GM03348 (cell line): Measurements from ENCODE around the gene CAMK2G.
"Not testable (repeated sequence)": the region's sequence is repeated elsewhere in the genome, so short reads cannot be mapped to it uniquely, and the experiment has no call there.

Experiments used
- DNase-seq: peaks from one replicate; pipeline ENCODE4 v3.0.0; 2012; ENCODE audit warnings: low spot score

The CAMK2G gene

DNA sequence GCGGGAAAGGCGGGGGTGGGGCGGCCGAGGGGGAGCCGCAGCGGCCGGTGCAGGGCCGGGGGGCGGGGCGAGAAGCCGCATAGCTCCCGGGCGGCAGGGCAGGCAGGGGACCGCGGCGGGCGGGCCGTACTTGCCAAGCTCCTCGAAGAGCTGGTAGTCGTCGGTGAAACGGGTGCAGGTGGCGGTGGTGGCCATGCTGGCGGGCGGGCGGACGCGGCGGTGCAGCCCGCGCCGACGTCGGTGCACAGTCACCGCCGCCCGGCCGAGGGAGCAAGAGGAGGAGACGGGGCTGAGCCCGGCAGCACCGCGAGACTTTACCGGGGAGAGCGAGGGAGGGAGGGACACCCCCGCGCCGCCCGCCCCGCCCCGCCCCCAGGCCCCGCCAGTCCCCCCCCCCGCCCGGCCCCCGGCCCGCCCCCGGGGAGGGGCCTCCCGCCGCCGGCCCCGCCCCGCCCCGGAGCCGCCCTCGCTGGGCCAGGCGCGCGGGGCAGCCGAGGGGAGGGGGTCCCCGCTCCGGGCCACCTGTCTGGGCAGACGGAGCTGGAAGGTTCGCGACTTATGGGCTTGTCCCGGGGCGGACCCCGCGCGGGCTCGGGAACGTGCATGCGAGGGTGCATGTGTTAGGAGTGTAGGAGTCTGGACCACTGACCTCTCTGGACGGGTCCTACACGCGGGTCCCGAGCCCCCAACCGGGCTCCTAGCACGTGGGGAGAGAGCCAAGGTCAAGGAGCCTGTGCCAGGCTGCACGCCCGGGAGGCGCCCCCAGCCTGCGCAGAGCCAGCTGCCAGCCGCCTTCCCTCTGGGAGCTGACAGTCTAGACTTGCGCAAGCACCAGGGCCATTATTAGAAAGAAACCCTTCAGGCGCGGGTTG is at the start of gene CAMK2G:
Gene CAMK2G (minus strand): TSS at position 289 of the 872 bp plus-strand sequence. CDS start 94 bp downstream, at position 195.
- peak; percentile 97 for DNase-seq

DNA sequence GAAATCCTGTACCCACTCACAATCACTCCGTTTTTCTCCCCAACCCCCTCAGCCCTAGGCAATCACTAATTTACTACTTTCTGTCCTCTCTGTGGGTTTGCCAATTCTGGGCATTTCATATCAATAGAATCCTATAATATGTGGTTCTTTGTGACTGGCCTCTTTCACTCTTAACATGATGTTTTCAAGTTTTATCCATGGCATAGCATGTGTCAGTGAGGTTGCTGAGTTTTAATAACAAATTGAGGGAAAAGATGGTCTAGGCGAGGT is 48.4 kb upstream of the CAMK2G start:
- no peak for DNase-seq

DNA sequence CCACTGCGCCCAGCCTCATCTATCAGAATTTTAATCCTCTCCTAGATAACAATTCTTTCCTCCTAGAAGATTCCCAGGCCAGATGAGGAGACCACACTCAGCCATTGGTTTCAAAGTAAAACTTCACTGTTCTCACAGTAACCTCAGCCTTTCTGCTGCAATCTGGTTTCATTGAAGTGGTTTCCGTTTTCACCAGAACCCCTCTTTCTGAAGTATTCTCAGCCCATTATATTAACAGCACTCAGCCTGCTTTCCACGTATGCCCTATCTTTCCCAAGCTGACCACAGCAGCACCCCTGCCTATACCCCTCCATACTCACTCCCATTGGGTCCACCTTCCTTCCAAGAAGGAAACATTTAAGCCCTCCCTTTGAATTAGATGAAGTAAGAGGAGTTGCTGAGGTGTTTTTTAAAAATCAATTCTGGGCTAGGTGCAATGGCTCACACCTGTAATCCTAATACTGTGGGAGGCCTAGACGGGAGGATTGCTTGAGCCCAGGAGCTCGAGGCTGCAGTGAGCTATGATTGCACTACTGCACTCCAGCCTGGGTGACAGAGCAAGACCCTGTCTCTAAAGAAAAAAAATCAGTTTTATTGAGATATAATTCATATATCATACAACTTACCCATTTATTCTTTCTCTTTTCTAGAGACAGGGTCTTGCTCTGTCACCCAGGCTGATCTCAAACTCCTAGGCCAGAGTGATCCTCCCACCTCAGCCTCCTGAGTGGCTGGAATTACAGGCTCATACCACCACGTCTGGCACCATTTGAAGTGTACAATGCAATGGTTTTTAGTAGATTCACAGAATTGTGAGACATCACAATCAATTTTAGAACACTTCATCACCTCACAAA is 47.9 kb upstream of the CAMK2G start:
- DNase-seq = no peak

DNA sequence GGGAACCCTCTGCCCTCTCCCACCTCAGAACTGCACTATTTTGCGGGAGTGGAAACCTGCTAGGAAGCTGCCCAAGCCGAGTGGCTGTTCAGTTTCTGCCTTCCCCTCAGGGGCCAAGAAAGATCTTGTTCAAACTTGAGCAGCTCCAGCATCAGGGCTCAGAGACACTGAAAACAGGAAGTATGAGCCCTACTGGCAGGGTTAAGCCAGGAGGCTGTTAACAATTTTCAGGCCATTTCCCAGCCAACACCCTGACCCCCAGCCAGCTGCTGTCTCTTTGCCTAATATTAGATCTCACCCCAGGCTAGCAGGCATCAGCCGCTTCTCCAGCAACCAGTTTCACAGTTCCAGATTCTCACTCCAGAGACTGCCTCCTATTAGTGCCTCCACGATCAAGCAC is 45.7 kb upstream of the CAMK2G start:
- DNase-seq = peak; percentile 70

DNA sequence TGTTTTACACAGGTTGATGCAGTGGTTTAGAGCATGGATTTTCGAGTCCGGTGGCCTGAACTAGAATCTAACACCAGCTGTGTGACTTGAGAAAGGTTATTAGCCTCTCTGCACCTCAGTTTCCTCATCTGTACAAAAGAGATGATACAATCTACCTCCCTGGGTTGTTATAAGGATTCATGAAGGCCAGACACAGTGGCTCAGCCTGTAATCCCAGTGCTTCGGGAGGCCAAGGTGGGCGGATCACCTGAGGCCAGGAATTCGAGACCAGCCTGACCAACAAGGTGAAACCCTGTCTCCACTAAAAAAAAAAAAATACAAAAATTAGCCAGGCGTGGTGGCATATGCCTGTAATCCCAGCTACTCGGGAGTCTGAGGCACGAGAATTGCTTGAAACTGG is 45.1 kb upstream of the CAMK2G start:
- not testable (repeated sequence) for DNase-seq

DNA sequence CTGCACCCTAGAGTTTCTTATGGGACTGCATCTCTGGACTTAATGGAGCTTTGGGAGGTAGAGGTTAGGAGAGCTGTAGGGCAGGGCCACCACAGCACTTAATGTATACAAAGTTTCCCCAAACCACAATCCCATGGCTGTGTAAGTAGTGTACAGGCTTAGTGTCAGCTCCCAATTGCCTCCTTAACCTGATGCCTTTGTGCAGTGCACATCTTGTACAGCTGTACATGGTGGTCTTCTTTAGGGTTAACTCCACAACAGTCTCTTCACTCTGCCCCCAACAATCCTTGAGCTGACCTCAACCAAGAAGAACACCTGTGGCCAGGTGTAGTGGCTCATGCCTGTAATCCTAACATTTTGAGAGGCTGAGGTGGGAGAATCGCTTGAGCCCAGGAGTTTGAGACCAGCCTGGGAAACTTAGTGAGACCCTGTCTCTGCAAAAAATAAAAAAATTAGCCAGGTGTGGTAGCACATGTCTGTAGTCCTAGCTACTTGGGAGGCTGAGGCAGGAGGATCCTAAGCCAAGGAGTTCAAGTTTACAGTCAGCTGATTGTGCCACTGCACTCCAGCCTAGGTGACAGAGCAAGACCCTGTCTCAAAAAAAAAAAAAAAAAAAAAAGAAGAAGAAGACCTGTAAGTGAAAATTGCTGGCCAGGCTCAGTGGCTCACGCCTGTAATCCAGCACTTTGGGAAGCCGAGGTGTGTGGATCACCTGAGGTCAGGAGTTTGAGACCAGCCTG is 43.4 kb upstream of the CAMK2G start:
- no peak for DNase-seq

DNA sequence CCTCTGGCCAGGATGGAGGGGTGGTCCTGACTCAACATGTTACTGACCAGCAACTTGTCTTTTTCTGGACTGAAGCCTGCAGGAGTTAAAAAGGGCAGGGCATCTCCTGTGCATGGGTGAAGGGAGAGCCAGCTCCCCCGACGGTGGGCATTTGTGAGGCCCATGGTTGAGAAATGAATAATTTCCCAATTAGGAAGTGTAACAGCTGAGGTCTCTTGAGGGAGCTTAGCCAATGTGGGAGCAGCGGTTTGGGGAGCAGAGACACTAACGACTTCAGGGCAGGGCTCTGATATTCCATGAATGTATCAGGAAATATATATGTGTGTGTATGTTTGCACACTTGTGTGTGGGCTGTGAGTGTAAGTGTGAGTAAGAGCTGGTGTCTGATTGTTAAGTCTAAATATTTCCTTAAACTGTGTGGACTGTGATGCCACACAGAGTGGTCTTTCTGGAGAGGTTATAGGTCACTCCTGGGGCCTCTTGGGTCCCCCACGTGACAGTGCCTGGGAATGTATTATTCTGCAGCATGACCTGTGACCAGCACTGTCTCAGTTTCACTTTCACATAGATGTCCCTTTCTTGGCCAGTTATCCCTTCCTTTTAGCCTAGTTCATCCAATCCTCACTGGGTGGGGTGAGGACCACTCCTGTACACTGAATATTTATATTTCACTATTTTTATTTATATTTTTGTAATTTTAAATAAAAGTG is 42.6 kb upstream of the CAMK2G start:
- no peak for DNase-seq

DNA sequence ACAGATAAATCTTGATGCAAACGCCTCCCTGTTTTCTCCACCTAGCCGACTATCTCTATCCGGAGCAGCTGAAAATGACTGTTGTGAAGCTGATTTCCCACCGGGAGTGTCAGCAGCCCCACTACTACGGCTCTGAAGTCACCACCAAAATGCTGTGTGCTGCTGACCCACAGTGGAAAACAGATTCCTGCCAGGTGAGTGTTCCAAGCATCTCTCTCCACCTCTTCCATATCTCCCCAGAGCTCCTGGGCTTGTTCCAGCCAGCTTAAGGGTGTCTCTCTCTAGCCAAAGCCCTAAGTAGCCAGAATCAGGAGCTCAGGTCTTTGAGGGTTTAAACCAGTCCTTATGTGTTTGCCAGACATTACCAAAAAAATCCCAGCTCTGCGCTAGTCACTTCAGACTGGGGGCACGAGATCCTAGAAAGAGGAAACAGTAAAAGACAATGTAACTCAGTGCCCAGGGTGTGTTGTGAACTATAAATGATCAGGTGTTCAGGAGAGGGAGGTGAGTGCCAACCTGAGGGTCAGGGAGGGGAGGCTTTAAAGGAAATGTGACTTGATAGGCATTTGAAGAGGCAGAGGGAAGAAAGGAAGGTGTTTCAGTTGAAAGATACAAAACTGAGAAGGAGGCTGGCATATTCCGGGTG is 41.0 kb upstream of the CAMK2G start:
- no peak for DNase-seq

DNA sequence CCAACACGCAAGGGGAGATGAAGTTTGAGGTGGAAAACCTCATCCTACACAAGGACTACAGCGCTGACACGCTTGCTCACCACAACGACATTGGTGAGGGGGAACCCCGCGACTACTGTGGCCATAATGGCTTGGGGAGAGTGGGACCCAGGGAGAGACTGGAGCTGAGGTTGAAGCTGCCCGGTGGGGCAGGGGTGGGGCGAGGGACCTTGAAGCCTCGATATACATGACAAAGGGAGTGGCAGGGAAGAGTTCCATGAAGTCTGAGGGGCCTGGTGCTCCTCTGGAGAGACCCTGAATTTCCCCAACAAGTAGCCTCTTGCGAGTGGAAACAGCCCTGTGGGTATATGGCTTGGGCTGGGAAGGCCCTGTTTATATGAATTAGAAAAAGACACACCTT is 39.7 kb upstream of the CAMK2G start:
- DNase-seq = no peak

DNA sequence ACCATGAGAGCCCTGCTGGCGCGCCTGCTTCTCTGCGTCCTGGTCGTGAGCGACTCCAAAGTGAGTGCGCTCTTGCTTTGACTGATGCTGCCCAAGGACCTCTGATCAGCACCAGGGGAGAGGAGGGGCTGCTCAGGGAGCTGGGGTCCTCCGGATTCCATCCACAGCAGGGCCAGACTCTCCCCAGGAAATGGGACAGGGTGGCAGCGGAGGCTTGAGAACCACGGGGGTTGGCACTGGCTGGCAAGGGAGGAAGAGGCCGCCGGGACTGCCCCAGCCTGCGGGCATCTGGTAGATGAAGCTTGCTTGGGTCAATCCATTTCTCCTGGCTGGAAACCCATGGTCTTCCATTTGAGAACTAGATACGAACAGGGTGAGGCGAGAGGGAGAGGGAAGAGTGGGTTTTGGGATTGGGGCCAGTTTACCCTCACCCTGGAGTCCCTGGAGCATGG is 37.2 kb upstream of the CAMK2G start:
- no peak for DNase-seq

DNA sequence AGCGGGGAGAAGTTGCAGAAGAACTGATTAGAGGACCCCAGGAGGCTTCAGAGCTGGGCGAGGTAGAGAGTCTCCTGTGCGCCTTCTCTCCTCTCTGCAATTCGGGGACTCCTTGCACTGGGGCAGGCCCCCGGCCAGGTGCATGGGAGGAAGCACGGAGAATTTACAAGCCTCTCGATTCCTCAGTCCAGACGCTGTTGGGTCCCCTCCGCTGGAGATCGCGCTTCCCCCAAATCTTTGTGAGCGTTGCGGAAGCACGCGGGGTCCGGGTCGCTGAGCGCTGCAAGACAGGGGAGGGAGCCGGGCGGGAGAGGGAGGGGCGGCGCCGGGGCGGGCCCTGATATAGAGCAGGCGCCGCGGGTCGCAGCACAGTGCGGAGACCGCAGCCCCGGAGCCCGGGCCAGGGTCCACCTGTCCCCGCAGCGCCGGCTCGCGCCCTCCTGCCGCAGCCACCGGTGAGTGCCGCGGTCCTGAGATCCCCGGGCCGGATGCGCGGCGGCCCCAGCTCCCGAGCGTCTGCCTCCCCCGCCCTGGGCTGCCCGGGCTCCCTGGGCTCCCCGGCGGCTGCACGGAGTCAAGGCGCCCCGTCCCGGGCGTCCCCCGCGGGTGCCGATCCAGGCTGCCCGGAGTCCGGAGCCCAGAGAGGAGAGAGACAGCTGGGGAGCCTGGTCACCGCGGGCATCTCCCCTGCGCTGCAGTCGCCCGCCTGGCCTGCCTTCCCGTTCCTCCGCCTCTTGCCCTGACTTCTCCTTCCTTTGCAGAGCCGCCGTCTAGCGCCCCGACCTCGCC is 36.6 kb upstream of the CAMK2G start, which contains the start of gene PLAU:
Gene PLAU (plus strand): TSS at position 369 of the 789 bp plus-strand sequence. CDS start 424 bp downstream, outside the sequence.
- peak; percentile 73 for DNase-seq

DNA sequence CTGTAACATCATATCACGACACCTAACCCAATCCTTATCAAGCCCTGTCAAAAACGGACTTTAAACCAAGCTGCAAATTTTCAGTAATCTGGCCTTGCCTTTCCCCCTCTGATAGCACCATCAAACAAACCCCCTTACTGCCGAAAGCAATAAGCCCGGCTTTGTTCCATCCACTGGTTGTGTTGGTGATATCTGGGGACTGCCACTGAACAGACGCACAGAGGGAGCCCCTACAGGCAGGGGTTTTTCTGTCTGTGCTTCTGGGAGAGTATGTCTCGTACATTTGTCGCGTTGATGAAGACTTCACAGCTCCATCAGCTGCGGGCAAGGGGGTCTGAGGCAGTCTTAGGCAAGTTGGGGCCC is 36.0 kb upstream of the CAMK2G start:
- no peak for DNase-seq

DNA sequence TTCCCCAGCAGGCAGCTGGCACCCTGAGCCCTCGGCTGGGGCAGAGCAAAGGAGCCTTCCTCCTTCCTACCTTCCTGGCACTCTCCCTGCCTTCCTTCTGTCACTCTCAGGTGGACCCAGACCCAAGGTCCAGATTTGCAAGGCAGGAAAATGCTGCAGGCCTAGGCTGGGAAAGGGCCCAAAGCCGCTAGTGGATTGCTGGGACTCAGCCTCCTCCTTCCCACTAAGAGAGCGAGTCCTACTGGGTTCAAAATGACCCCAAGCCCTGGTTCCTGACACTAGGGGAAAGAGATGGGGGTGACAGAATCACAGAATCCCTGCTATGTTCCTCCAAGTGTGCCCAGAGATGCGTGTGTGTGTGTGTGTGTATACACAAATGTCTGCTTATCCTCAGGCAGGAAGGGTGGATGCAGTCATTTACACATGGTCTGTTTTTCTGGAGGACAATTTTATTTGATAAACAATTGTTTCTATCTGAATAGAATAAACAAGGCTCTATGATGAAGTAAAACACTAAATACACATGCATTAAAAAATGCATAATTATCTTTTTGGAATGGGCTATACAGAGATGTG is 35.3 kb upstream of the CAMK2G start:
- no peak for DNase-seq

DNA sequence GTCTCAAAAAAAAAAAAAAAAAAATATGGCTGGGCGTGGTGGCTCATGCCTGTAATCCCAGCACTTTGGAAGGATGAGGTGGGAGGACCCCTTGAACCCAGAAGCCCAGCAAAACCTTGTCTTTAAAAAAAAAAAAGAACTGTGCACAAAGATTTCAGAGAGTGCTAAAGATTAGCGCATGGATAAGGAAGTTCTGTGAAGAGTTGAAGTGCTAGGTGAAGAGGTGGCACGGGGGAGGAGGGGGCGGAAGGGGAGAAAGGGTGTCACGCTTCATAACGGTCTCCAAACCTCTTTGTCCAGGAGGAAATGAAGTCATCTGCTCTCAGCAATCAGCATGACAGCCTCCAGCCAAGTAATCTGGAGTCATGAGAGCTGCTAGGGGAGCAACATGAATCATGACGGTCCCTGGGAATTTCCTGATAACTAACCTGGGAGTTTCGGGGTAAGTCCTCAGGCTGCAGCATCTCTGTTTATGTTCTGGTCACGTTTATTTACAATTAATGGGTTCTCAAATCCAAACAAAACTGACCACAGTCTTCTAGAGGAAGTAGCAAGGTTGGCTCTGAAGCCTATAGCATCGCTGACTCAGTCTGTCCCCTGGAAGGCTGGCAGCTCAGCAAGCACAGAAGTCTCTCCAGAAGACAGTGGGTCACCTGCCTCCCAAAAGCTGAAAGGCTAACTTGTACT is 34.6 kb upstream of the CAMK2G start:
- DNase-seq = peak; percentile 73

DNA sequence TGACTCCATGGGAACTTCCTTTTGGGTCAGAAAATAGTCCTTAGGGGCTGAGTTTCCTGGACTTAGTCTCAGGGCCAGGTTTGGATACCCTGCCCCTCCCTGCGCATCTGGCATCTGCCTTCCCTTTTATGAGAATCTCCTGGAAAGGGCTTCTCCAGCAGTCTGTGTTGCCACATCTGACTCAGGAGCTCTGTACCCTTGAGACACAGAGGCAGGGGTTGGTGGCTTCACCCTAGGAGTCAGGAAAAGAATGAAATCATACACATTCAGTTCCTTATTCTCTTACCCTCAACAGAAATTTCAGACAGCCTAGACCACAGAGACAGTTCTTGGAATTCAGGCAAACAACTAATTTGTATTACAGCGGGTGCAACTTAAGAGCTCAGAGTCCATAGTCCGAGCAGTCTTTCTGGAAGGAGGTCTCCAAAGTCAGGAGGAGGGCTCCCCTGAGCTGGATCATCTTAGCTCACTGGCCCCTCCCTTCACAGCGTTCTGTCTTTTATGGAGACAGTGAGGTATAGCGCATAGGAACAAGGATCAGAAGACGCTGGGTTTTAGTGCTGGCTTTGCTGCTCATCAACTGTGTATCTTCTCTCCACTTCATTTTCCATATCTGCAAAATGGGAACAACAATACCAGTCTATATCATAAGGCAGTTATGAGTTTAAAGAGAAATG is 33.6 kb upstream of the CAMK2G start:
- peak; percentile 61 for DNase-seq

DNA sequence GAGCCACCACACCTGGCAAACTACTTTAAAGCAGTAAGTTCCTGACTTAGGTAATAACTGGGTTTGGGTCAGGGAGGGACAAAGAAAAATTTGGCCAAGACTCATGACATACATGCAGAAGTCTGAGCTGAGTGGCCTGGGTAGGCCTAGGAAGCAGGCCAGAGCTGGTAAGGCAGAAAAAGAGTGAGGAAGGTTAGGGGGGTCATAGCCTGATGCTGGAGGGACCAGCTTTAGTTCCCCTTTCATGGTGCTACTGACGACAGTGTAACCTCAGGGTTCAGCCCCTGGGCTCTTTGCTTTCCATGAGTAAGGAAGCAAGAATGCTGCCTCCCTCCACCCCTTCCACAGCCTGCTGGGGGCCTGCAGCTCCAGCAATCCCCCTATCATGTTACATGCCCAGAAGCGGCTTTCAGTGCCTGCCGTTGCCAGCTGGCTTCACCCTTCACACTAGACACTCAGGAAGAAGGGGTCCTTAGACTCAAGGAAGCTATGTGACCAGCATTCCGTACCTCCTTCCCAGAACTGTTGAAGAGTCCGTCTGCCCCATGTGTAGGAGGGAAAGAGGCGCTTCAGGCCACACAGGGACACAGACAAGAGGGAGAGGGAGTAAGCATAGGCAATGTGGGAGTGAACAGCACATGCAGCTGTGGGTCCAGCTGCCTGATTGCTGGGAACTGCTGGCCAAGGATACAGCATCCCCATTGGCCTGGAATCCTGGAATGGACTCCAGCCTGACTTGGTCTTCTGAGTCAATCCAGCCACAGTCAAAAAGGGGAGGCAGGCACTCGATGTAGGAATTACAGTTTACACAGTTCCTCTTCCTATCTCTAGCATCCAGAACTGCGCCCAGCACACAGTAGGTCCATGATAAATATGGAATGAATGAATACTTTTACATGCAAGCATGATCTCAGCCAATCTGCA is 32.4 kb upstream of the CAMK2G start:
- DNase-seq = peak; percentile 90

DNA sequence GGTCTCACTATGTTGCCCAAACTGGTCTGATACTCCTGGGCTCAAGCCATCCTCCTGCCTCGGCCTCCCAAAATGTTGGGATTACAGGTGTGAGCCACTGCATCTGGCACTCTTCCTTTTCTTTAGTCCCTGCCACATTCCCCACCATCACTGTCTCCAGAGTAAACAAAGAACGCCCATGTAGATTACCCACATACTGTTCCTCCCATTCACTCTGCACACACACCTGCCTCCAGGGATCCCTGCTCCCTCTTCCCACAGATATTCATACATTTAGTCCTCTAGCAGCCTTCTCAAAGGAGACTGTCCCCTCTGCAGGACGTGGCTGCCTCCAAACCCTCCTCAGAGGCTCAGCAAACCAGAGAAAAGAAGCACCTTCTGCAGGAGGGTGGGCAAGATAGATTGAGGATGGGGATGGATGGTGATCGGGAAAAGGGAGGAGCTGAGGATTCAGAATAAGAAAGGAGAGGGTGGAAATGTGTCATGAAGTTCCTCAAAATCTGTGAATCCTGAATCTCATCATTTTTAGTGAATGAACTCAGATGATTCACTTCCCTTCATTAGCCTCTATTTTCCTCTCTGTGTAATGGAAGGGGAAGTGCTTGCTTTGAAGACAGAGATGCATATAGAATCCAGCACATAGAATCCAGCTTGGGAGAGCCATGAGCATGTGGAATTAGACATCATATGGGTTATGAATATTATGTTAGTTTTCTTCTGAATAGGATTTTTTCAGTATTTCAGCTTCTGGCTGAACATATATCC is 31.1 kb upstream of the CAMK2G start:
- no peak for DNase-seq
